SK-N-SH (cell line): ENCODE results near the gene KRT2. TPM values are rescaled to one million over a fixed set of nuclear protein-coding genes. Genes with fewer than 3 reads are reported as not detected.

Experiments used
- CTCF ChIA-PET: fragments of 300-600, 350-600 bp; formaldehyde crosslinking; extraction: SDS; loops from one replicate; lab custom pipeline; 2021; lab: Yijun Ruan, JAX
- POLR2A ChIA-PET: fragments of 350-600 bp; sonication (Branson Sonifier 250); formaldehyde crosslinking; extraction: SDS; loops from one replicate; lab custom pipeline; 2020; ENCODE audit warnings: antibody characterized with exemption, inconsistent platforms; lab: Yijun Ruan, JAX
- DNase-seq: peaks from one replicate; pipeline ENCODE4 v3.0.0; 2012
- H2AFZ ChIP-seq: fragments of 200-600 bp; sonication (generic); 2 replicates; pipeline ENCODE4 v1.8.1; 2016; ENCODE audit warnings: antibody characterized with exemption, mild to moderate bottlenecking, low read depth
- H3F3A ChIP-seq: fragments of 200-600 bp; sonication (generic); replicated peaks from 2 replicates; pipeline ENCODE3; 2016; ENCODE audit warnings: antibody characterized with exemption, mild to moderate bottlenecking; ENCODE audit not compliant: insufficient read depth
- H3K27ac ChIP-seq, 2 experiments: fragments of 200-500 bp in 1 of 2; fragments of 200-600 bp in 1 of 2; sonication (Bioruptor generic) in 1 of 2; sonication (generic), shearing (Covaris generic) in 1 of 2; 2 replicates each; pipeline versions ENCODE4 v1.5.1 to v1.6.1; 2014 to 2016; ENCODE audit warnings: low read depth in 2 of 2, inconsistent platforms in 1 of 2, low read length in 1 of 2, mild to moderate bottlenecking in 1 of 2, mixed read lengths in 1 of 2
- H3K27me3 ChIP-seq: fragments of 200-600 bp; sonication (generic), shearing (Covaris generic); 2 replicates; pipeline ENCODE4 v1.6.1; 2016; ENCODE audit warnings: mixed run types; ENCODE audit not compliant: insufficient read depth
- H3K36me3 ChIP-seq, 2 experiments: fragments of 200-500 bp in 1 of 2; fragments of 200-600 bp in 1 of 2; sonication (Bioruptor generic) in 1 of 2; sonication (generic) in 1 of 2; replicated peaks in 1 of 2; 2 replicates each; pipeline versions ENCODE3 to v1.5.1; 2014 to 2016; ENCODE audit warnings: low read length in 1 of 2, mild to moderate bottlenecking in 1 of 2; ENCODE audit not compliant: insufficient read depth in 2 of 2, control insufficient read depth in 1 of 2
- H3K4me1 ChIP-seq, 2 experiments: fragments of 200-500 bp in 1 of 2; fragments of 200-600 bp in 1 of 2; sonication (Bioruptor generic) in 1 of 2; sonication (generic), shearing (Covaris generic) in 1 of 2; 2 replicates each; pipeline versions ENCODE4 v1.5.1 to v1.6.1; 2014 to 2016; ENCODE audit warnings: low read depth in 1 of 2, low read length in 1 of 2, mixed run types in 1 of 2; ENCODE audit not compliant: insufficient read depth in 2 of 2, control insufficient read depth in 1 of 2
- H3K4me2 ChIP-seq: fragments of 200-600 bp; sonication (generic), shearing (Covaris generic); 2 replicates; pipeline ENCODE4 v1.6.1; 2017; ENCODE audit warnings: mixed run types
- H3K4me3 ChIP-seq, 2 experiments: fragments of 200-500 bp in 1 of 2; fragments of 200-600 bp in 1 of 2; sonication (Bioruptor generic) in 1 of 2; sonication (generic), shearing (Covaris generic) in 1 of 2; 2 replicates each; pipeline versions ENCODE4 v1.5.1 to v1.8.1; 2014 to 2016; ENCODE audit warnings: low read depth in 2 of 2, inconsistent platforms in 1 of 2, low read length in 1 of 2, mild to moderate bottlenecking in 1 of 2, mixed read lengths in 1 of 2, moderate library complexity in 1 of 2
- H3K79me2 ChIP-seq: fragments of 200-600 bp; sonication (generic); 2 replicates; pipeline ENCODE4 v1.8.1; 2017; ENCODE audit warnings: mild to moderate bottlenecking; ENCODE audit not compliant: insufficient read depth
- H3K9ac ChIP-seq: fragments of 200-600 bp; sonication (generic); 2 replicates; pipeline ENCODE4 v1.6.1; 2017; ENCODE audit warnings: mixed run types
- H3K9me2 ChIP-seq: fragments of 200-600 bp; sonication (generic); 2 replicates; pipeline ENCODE4 v1.6.1; 2017; ENCODE audit warnings: mixed run types
- H3K9me3 ChIP-seq: fragments of 200-600 bp; sonication (generic); 2 replicates; pipeline ENCODE4 v1.6.1; 2017; ENCODE audit warnings: mixed run types, mild to moderate bottlenecking, moderate library complexity
- H4K20me1 ChIP-seq: fragments of 200-600 bp; sonication (generic); 2 replicates; pipeline ENCODE4 v1.6.1; 2017; ENCODE audit warnings: mild to moderate bottlenecking, mixed run types; ENCODE audit not compliant: insufficient read depth
- FOSL2 ChIP-seq: IDR thresholded peaks from 2 replicates; pipeline ENCODE4 v1.4.0; 2012; ENCODE audit warnings: low read depth, mild to moderate bottlenecking, moderate library complexity, borderline replicate concordance
- FOXJ3 ChIP-seq: sonication (generic); formaldehyde crosslinking; IDR thresholded peaks from 2 replicates; pipeline ENCODE4 v1.5.1; 2020; ENCODE audit warnings: mild to moderate bottlenecking, missing genetic modification reagents
- GABPA ChIP-seq: IDR thresholded peaks from 2 replicates; pipeline ENCODE4 v1.4.0; 2012; ENCODE audit warnings: low read depth, mild to moderate bottlenecking
- MXI1 ChIP-seq: IDR thresholded peaks from 2 replicates; pipeline ENCODE4 v1.6.1; 2012; ENCODE audit warnings: mild to moderate bottlenecking, low read depth, low read length, improper control_type of control experiment
- NFIC ChIP-seq: IDR thresholded peaks from 2 replicates; pipeline ENCODE4 v1.4.0; 2012; ENCODE audit warnings: borderline replicate concordance
- NRF1 ChIP-seq: IDR thresholded peaks from 2 replicates; pipeline ENCODE4 v1.6.1; 2012; ENCODE audit warnings: low read depth, mild to moderate bottlenecking, low read length
- POLR2AphosphoS5 ChIP-seq: IDR thresholded peaks from 2 replicates; pipeline ENCODE4 v1.6.1; 2012; ENCODE audit warnings: low read depth, low read length
- RFX5 ChIP-seq: IDR thresholded peaks from 2 replicates; pipeline ENCODE4 v1.6.1; 2012; ENCODE audit warnings: mild to moderate bottlenecking, improper control_type of control experiment, low read length
- SIN3A ChIP-seq: IDR thresholded peaks from 2 replicates; pipeline ENCODE4 v1.6.1; 2012; ENCODE audit warnings: low read depth, mild to moderate bottlenecking, low read length, moderate library complexity, borderline replicate concordance
- TAF1 ChIP-seq: IDR thresholded peaks from 2 replicates; pipeline ENCODE4 v1.6.1; 2012; ENCODE audit warnings: low read depth, mild to moderate bottlenecking, low read length, moderate library complexity, borderline replicate concordance
- YY1 ChIP-seq: IDR thresholded peaks from 2 replicates; pipeline ENCODE4 v1.4.0; 2012; ENCODE audit warnings: low read depth, mild to moderate bottlenecking
- WGBS: methylation state at CpG from one replicate; pipeline ENCODE4 v1.1.6; 2017; ENCODE audit warnings: low lambda C conversion rate; 5-methylcytosine and 5-hydroxymethylcytosine counted together
- polyA plus RNA-seq, 3 experiments: library from polyadenylated mRNA; depleted of rRNA; stranded (reverse); fragments of >200 nt; gene quantifications; 2 replicates each; pipeline ENCODE4 v1.2.3, GENCODE V29; 2012
- TF ChIP-seq, protein P1 (sequence below): fragments of 150-350 bp; IDR thresholded peaks from 2 replicates; pipeline ENCODE4 v1.6.1; 2016; ENCODE audit warnings: mild to moderate bottlenecking, low read depth, low read length
- TF ChIP-seq, protein P2 (sequence below): IDR thresholded peaks from 2 replicates; pipeline ENCODE4; 2012
- TF ChIP-seq, protein P3 (sequence below): fragments of 200-600 bp; sonication (generic); IDR thresholded peaks from 2 replicates; pipeline ENCODE4 v1.6.1; 2017; ENCODE audit warnings: antibody characterized with exemption, mild to moderate bottlenecking, moderate library complexity
- TF ChIP-seq, protein P4 (sequence below): IDR thresholded peaks from 2 replicates; pipeline ENCODE4 v1.4.0; 2012; ENCODE audit warnings: low read depth, borderline replicate concordance
- TF ChIP-seq, protein P5 (sequence below): IDR thresholded peaks from 2 replicates; pipeline ENCODE4 v1.4.0; 2012; ENCODE audit warnings: low read depth

Gene KRT2
- polyA plus RNA-seq, 1 of the 3 experiments (the other 2 are of a cell fraction) = not detected

DNA sequence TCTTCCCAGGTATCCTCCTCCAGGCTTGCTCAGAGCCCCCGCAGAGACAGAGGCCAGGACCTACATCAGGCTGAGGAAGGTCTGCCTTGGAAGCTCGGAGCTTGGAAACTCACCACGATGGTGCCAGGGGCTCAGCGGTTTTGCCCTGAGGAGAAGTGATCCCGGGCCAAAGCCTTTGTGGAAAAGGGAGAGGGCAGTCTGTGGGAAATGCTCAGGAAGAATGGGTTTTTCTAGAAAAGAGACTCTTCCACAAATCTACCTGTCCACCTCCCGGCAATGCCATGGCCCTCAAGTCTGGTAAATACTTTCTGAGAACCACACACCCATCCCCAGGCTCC lies 8.0 kb downstream of the KRT2 start:
- ChIA-PET CTCF (no interaction called here), POLR2A (no interaction called here)
- no peak overlapping the region for H3K9ac ChIP-seq
- no peaks in the 10 kb centered on the region for H3K4me1 ChIP-seq
- H3K36me3 ChIP-seq = no peaks in the 10 kb centered on the region
- no peak overlapping the region for H2AFZ ChIP-seq
- H3K79me2 ChIP-seq = no peaks in the 10 kb centered on the region
- no peaks in the 10 kb centered on the region for H3K9me3 ChIP-seq
- no peaks in the 10 kb centered on the region for H3F3A ChIP-seq
- no peak overlapping the region for H3K4me3 ChIP-seq
- DNase-seq = no peak
- peaks cover 77% of the 10 kb centered on the region for H3K27me3 ChIP-seq
- no peaks in the 10 kb centered on the region for H4K20me1 ChIP-seq
- H3K4me2 ChIP-seq = no peak overlapping the region
- no peak for TF ChIP-seq RFX5
- TF ChIP-seq, all 33 proteins: peak for 0
- H3K9me2 ChIP-seq = no peaks in the 10 kb centered on the region
- 22% methylated on average over 6 of the region's 6 CpGs for WGBS
- no peak overlapping the region for H3K27ac ChIP-seq

DNA sequence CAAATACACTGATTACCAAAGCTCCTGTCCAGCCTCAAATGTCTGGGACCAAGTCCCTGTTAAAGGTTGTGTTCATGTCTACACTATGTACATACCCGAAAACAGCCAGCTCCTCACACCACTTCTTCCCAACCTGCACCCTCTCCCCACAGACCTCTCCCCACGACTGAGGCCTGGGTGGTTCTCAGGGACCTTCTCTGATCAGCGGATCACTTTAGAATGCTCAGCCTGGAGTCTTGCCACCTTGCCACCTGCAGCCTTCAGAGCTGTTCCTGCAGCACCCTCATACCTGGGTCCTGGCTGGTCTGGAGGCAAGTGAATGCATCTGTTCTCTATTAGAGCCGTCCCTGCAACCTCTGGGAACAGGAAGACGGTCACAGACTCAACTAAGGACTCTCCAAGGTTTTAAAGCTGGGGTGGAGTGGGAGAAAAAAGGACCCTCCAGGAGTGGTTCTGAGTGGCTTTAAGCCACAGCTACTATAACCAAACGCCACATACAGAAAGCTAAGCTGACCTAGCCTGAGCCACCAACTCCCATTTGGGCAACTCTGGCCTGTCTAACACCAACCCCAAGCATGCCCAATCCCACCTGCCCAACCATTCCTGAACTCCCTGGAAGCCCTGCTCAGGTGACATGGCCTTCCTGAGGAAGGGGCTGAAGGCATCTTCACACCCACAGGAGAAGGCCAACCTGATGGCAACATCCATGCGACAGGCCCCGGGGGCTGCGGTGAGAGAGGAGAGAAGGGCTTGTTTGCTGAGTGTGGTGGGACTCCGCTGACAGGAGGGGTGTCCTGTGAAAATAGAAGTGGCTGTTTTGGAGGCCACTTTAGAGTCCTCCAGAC lies 8.6 kb downstream of the KRT2 start:
- no peaks in the 10 kb centered on the region for H3K4me1 ChIP-seq
- ChIA-PET CTCF (interaction anchor here (0.6 kb wide), 2 partner anchors 29 to 500 kb away, joined by 3 read pairs; no protein-coding TSS in a partner anchor), POLR2A (no interaction called here)
- no peak overlapping the region for H3K27ac ChIP-seq
- H3K27me3 ChIP-seq = peaks cover 75% of the 10 kb centered on the region
- TF ChIP-seq SIN3A = no peak
- TF ChIP-seq NFIC = no peak
- no peak for TF ChIP-seq MXI1
- TF ChIP-seq POLR2AphosphoS5 = no peak
- TF ChIP-seq YY1 = no peak
- TF ChIP-seq, protein P1, sequence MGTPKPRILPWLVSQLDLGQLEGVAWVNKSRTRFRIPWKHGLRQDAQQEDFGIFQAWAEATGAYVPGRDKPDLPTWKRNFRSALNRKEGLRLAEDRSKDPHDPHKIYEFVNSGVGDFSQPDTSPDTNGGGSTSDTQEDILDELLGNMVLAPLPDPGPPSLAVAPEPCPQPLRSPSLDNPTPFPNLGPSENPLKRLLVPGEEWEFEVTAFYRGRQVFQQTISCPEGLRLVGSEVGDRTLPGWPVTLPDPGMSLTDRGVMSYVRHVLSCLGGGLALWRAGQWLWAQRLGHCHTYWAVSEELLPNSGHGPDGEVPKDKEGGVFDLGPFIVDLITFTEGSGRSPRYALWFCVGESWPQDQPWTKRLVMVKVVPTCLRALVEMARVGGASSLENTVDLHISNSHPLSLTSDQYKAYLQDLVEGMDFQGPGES = no peak
- TF ChIP-seq GABPA = no peak
- no peak for TF ChIP-seq NRF1
- TF ChIP-seq, protein P2, sequence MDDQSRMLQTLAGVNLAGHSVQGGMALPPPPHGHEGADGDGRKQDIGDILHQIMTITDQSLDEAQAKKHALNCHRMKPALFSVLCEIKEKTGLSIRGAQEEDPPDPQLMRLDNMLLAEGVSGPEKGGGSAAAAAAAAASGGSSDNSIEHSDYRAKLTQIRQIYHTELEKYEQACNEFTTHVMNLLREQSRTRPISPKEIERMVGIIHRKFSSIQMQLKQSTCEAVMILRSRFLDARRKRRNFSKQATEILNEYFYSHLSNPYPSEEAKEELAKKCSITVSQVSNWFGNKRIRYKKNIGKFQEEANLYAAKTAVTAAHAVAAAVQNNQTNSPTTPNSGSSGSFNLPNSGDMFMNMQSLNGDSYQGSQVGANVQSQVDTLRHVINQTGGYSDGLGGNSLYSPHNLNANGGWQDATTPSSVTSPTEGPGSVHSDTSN = no peak
- TF ChIP-seq, protein P3, sequence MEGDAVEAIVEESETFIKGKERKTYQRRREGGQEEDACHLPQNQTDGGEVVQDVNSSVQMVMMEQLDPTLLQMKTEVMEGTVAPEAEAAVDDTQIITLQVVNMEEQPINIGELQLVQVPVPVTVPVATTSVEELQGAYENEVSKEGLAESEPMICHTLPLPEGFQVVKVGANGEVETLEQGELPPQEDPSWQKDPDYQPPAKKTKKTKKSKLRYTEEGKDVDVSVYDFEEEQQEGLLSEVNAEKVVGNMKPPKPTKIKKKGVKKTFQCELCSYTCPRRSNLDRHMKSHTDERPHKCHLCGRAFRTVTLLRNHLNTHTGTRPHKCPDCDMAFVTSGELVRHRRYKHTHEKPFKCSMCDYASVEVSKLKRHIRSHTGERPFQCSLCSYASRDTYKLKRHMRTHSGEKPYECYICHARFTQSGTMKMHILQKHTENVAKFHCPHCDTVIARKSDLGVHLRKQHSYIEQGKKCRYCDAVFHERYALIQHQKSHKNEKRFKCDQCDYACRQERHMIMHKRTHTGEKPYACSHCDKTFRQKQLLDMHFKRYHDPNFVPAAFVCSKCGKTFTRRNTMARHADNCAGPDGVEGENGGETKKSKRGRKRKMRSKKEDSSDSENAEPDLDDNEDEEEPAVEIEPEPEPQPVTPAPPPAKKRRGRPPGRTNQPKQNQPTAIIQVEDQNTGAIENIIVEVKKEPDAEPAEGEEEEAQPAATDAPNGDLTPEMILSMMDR = no peak
- TF ChIP-seq TAF1 = no peak
- TF ChIP-seq, protein P4, sequence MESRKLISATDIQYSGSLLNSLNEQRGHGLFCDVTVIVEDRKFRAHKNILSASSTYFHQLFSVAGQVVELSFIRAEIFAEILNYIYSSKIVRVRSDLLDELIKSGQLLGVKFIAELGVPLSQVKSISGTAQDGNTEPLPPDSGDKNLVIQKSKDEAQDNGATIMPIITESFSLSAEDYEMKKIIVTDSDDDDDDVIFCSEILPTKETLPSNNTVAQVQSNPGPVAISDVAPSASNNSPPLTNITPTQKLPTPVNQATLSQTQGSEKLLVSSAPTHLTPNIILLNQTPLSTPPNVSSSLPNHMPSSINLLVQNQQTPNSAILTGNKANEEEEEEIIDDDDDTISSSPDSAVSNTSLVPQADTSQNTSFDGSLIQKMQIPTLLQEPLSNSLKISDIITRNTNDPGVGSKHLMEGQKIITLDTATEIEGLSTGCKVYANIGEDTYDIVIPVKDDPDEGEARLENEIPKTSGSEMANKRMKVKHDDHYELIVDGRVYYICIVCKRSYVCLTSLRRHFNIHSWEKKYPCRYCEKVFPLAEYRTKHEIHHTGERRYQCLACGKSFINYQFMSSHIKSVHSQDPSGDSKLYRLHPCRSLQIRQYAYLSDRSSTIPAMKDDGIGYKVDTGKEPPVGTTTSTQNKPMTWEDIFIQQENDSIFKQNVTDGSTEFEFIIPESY = no peak
- TF ChIP-seq FOXJ3 (CRISPR knock-in tag) = no peak
- TF ChIP-seq, protein P5, sequence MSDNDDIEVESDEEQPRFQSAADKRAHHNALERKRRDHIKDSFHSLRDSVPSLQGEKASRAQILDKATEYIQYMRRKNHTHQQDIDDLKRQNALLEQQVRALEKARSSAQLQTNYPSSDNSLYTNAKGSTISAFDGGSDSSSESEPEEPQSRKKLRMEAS = no peak
- TF ChIP-seq FOSL2 = no peak
- H3K36me3 ChIP-seq = no peaks in the 10 kb centered on the region
- H2AFZ ChIP-seq = no peak overlapping the region
- H3F3A ChIP-seq = no peaks in the 10 kb centered on the region
- H3K79me2 ChIP-seq = no peaks in the 10 kb centered on the region
- H3K9me3 ChIP-seq = no peaks in the 10 kb centered on the region
- H3K9me2 ChIP-seq = no peaks in the 10 kb centered on the region
- H3K4me2 ChIP-seq = no peak overlapping the region
- WGBS = 26% methylated on average over 7 of the region's 10 CpGs
- H3K9ac ChIP-seq = no peak overlapping the region
- no peaks in the 10 kb centered on the region for H4K20me1 ChIP-seq
- no peak overlapping the region for H3K4me3 ChIP-seq
- DNase-seq = no peak
